ENCODE data around the gene CHD1L.
"Not testable (repeated sequence)": the region's sequence is repeated elsewhere in the genome, so short reads cannot be mapped to it uniquely, and the experiment has no call there.

The CHD1L gene

DNA sequence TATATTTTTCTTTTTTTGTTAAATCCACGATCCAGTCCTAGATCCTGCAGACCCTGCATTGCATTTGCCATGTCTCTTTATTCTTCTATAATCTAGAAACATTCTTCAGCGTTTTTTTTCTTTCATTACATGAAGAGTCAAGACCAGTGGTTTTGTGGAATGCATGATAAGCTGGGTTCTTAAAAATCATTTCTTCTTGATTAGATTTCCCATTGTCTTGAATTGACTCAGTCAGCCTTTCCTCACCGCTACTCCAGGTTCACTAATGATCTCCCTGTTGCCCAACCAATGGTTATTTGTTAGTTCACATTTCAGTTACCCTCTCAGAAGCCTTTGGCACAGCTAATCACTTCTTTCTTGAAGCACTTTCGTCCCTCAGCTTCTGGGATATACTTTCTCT, 25.2 kb downstream of the CHD1L start:
- no peak for DNase-seq (ENCODE audit: low spot score)

DNA sequence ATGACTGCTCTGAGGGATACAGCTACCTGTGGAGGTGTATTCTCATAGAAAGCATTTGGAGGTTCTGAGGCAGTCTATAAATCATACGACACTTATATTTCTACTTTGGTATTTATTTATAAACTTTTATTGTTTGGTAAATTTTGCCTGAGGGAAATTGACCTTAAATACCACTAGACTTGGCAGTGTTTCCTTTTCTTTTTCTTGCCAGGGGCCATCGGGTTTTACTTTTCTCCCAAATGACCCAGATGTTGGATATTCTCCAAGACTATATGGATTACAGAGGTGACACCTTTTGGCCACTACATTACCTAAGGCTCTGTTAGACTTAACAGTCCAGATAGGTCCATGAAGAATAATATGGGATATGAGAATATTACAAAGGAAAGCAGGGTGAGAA, 28.2 kb downstream of the CHD1L start:
- no peak for DNase-seq (ENCODE audit: low spot score)

DNA sequence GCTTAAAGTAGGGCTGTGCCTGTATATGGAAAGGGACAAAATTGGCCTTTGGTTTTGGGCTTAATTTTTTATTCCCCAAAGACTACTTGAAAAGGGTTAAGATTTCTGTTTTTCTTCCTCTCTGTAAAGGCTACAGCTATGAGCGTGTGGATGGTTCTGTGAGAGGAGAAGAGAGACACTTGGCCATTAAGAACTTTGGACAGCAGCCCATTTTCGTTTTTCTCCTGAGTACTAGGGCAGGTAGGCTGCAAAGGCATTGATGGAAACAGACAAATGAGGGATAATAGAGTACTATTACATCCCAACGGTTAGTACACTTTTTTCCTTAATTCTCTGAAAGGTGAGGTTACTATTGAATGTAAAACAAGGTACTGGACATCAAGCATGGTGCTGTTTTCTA, 29.6 kb downstream of the CHD1L start:
- no peak for DNase-seq (ENCODE audit: low spot score)

DNA sequence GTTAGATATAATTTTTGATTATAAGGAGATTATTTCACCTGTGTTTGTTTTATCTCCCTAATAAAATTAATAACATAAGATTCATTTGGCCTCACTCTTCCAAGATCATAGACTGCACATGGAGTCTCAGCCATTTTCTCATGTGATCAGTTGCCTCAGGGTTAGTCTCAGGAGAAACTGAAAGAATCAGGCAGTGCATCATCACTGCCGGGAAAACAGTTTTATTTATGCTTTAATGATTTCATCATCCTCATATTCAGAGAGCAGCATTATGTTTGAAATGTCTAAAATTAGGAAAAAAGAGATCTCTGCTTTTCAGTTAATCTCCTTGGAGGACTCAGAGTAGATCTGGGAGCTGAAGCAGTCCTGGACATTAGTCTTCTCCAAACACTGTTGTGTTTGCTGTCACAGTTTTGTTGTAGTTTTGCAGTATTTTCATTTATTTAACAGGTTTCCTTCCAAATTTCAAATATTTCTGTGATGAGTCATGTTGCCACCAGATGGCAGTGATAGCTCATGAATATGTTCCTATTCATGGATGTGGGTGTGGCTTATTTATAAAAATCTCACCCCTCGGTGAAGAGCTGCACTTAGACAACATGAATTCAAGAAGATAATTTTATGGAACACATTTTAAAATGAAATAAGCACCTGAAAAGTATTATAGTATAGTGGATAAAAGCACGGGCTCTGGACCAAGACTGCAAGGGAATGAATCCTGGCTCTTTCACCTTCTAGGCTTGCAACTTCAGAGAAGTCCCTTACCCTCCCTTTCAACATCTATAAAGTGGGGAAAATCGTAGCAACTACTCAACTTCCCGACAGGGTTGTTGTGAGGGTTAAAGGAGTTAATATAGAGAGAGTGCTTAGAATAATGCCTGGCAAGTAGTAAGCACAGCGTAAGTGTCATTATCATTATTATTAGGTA, 31.2 kb downstream of the CHD1L start:
- DNase-seq (ENCODE audit: low spot score): peak; percentile 80

DNA sequence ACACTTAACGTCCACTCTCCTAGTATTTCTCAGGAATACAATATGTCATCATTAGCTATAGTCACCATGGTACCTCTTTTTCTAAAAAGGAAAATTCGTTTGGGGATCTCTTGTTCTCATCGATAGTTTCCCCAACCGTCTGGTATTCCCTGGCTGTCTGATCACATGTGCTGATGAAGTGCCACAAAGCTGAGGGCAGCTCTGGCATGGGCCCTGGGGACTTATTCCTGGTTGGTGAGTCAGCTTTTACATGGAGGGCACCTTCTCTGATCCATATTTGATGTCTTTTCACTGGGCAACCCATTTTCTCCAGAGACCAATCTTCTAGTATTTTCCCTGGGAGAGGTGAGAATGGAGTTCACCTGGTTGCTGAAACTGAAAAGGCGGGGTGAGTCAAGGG, 39.5 kb downstream of the CHD1L start:
- no peak for DNase-seq (ENCODE audit: low spot score)

DNA sequence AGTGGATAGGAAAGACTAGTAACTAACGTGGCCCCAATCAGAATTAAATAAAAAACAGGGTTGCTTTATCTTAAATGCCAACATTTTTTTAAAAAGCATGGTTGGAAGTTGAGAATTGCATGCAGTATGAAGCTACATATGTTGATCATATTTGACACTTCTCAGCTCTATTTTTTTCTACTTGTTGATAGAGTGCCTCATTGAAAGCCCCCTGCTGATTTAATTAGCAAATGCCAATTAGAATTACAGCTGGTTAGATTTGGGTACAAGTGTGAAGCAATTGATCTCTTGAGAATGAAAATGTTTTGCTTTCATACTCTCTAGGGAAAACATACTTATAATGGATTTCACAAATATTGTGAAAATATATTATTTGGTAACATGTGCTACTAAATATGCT, 40.5 kb downstream of the CHD1L start:
- DNase-seq (ENCODE audit: low spot score): no peak

DNA sequence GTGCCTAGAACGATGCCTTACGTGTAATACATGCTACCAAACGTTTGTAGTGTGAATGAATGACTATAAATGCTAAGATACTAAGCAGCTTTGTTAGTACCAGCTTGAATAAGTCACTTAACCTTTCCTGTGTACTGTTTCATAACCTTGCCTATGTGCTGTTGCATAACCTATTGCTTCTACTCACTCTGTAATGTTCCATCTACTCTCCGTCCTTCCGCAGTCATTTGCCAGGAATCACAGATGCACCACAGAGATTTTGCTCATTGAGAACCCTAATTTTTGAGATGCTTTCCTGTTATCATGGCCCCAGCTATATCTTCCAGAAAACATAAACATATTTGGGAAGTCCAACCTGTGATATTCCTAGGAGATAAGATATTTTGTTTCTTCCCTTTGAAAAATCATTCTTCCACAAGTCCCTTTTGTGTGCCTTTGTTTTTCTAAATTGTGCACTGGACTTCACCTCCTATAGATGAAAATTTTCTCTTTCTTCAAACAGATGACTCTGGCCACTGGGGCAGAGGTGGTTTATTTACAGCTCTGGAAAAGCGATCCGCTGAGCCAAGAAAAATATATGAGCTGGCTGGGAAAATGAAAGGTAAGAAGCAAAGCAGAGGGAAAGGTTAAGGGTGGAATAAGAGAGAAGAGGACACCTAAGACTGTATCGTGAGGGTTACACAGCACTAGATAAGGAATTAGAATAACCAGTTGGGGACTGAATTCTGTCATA, 44.8 kb downstream of the CHD1L start:
- DNase-seq (ENCODE audit: low spot score): no peak

DNA sequence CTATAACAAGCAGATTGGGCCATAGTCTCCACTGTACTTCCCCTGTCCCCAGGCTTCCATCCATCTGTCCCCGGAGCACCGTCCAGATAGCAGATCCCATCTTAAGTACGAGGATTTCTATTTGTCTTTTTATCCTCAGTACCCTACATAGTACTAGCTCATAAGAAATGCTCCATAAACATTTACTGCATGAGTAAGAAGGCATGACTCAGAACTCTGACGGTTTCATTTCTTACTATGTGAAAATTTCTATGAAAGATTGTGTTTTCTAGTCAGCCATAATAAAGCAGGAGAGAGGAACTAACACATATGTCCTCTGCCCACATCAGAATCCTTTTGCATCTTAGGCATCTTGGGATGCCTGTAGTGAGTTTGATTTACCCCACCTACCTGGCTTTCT, 49.5 kb downstream of the CHD1L start:
- no peak for DNase-seq (ENCODE audit: low spot score)

DNA sequence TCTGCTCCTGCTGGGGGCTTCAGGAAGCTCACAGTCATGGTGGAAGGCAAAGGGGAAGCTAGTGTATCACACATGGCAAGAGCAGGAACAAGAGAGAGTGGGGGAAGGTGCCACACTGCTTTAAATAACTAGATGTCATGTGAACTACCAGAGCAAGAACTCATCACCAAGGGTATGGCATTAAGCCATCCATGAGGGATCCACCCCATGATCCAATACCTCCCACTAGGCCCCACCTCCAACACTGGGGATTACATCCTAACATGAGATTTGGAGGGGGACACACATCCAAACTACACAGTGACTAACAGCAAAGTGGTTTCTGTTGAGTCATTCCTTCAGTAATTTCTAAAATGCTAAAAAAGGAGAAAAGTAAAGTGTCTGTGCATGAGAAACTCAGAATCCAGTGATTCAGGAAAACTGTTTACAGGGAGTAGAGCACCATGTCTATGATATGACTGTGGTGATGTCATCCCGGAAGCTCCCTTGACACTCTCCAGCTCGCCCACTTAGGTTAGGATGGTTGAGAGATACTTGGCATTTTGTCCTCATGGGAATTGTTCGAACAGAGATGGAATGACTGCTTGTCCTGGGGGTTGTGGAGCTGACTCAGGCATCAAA, 50.3 kb downstream of the CHD1L start:
- DNase-seq (ENCODE audit: low spot score): no peak

DNA sequence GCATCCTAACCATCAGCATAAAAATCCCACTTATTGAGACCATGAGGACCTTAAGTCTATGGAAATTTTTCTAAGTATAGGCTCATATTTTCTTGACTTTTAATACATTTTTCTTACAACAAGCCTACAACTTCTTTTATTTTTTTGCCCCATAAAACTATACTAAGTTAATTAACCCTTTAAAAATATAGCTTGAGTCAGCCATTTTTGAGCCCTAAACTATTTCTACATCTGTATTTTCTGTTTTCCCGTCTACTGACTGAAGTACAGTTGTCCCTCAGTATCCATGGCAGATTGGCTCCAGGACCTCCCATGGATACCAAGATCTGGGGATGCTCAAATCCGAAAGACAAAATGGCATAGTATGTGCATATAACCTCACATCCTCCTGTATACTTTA, 55.0 kb downstream of the CHD1L start:
- DNase-seq (ENCODE audit: low spot score): no peak

DNA sequence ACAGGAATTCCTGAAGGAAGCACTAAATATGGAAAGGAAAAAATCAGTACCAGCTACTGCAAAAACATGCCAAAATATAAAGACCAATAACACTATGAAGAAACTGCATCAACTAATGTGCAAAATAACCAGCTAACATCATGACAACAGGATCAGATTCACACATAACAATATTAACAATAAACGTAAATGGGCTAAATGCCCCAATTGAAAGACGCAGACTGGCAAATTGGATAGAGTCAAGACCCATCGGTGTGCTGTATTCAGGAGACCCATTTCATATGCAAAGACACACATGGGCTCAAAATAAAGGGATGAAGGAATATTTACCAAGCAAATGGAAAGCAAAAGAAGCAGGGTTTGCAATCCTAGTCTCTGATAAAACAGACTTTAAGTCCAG, 63.3 kb downstream of the CHD1L start:
- DNase-seq (ENCODE audit: low spot score): not testable (repeated sequence)

DNA sequence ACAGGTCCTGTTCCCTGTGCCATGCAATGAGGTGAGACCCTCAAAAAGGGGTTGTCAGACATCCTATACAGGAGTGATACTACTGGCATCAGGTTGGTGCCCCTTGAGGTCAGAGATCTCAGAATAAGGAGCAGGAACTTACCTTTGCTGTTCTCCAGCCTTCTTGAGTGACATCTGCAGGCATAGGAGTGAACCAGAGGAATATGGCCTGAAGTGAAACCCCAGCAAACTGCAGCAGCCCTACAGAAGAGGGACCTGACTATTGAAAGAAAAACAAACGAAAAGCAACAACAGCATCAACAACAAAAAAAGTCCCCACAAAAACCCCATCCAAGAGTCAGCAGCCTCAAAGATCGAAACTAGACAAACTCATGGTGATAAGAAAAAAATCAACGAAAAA, 74.5 kb downstream of the CHD1L start:
- DNase-seq (ENCODE audit: low spot score): no peak

DNA sequence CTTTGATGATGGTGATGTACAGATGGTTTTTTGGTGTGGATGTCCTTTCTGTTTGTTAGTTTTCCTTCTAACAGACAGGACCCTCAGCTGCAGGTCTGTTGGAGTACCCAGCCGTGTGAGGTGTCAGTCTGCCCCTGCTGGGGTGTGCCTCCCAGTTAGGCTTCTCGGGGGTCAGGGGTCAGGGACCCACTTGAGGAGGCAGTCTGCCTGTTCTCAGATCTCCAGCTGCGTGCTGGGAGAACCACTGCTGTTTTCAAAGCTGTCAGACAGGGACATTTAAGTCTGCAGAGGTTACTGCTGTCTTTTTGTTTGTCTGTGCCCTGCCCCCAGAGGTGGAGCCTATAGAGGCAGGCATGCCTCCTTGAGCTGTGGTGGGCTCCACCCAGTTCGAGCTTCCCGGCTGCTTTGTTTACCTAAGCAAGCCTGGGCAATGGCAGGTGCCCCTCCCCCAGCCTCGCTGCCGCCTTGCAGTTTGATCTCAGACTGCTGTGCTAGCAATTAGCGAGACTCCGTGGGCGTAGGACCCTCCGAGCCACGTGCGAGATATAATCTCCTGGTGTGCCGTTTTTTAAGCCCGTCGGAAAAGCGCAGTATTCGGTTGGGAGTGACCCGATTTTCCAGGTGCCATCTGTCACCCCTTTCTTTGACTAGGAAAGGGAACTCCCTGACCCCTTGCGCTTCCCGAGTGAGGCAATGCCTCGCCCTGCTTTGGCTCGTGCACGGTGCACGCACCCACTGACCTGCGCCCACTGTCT, 84.6 kb downstream of the CHD1L start:
- not testable (repeated sequence) for DNase-seq (ENCODE audit: low spot score)

DNA sequence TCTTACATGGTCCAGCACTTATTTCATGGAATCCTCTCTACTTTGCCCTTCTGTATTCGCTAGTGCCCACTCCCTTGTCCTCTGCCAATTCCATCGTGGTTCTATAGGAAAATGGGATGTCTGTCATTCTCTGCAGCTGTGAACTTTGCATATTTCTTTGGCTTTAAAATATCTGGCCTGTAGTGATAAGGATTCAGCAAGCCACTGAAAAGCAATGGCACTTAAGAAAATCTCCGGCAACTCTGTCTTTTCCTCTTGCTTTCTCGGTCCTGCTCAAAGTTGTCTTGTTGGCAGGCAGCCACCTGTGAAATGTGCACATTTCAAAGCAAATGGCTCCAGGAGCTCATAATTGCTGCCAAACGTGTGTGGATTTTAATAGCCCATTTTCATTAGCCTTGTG, 91.8 kb downstream of the CHD1L start:
- DNase-seq (ENCODE audit: low spot score): no peak

DNA sequence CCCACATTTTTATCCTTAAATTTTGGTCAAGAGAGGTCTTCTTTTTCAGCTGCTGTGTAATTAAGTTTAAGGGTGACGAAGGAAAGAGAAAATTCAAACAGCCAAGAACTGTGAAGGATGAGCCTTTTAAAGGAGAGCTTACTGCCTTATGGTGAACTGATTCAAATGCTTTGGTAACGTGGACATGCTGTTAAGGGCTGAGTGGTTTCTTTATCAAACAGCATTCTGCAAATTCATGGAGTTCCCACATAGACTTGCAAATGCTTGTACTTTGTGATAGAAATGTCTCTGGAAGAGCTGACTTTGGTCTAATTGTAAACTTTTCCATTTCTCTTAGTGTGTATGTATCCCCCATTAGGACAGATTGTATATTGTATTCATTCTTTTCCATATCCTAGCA, 93.8 kb downstream of the CHD1L start:
- no peak for DNase-seq (ENCODE audit: low spot score)

DNA sequence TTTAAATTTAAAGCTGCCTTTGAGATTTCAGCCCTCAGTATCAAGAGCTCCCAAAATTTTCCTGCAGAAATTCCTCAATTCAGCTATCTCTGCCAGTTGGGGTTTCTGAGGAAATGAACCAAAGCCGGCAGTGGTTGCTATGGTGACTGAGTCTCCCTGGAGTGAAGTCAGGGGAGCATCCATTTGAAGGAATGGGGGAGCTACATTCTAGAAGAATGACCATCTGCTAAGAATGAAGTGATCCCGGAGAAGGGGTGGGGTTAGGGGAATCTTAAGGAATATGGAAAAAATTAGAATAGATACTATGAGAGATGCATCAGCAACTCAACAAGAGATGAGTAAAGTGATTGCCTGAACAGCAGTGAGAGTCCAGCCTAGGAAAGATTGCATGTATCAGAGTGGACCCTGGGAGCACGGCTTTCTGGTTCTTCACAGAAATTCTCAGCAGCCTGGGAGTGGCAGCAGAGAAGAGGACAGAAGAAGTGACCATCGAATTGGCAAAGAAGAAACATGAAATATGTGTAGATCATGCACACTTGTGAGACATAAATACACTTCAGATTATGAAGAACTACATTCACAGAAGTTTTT, 94.7 kb downstream of the CHD1L start:
- DNase-seq (ENCODE audit: low spot score): no peak

DNA sequence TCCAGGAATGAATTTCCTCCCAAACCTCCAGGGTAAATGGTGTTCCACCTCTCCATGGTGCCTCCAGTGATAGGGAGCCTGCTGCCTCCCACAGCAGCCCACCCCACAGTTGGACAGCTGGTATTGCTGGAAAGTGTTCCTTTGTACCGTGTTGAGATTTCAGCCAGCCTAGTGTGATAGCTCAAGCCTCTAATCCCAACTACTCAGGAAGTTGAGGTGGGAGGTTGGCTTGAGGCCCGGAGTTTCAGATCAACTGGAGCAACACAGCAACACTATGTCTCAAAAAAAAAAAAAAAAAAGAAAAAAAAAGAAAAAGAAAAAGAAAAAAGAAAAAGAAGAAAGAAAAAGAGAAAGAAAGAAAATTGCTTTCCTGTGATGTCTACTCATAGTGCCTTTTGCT, 96.1 kb downstream of the CHD1L start:
- DNase-seq (ENCODE audit: low spot score): no peak

DNA sequence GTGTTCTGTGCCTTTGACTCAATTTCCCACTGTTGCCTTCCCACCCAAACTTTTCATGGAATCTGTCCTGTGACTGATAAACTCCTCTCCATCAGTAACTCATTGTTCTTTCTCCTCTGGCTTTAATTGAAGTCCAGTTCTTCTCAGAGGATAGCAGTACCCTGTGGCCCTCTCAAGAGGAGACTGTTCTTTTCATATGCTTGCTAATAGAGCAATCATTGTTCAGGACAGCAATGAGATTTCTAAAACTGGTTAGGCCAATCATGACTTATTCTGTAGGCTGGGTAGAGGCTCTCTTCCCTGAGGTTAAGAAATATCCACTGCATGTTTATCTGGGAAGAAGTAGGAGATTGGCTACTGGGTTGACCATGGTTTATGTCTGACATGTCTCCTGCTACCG, 98.8 kb downstream of the CHD1L start:
- DNase-seq (ENCODE audit: low spot score): no peak
